HEK293T (cell line): ENCODE measurements around the gene PEX14.

Source experiments
- CTCF ChIA-PET: fragments of 350-600 bp; formaldehyde crosslinking; extraction: SDS; loops from one replicate; lab custom pipeline; 2021; ENCODE audit warnings: antibody characterized with exemption, inconsistent platforms; lab: Yijun Ruan, JAX
- POLR2A ChIA-PET: fragments of 350-600 bp; formaldehyde crosslinking; extraction: SDS; loops from one replicate; lab custom pipeline; 2020; ENCODE audit warnings: antibody characterized with exemption, inconsistent platforms; lab: Yijun Ruan, JAX
- DNase-seq: peaks from one replicate; pipeline ENCODE4 v3.0.0; 2012; ENCODE audit warnings: mixed read lengths; ENCODE audit errors: extremely low spot score
- ARNT ChIP-seq: fragments of 450-650 bp; IDR thresholded peaks from 2 replicates; pipeline ENCODE4 v1.6.1; 2017; ENCODE audit warnings: mild to moderate bottlenecking
- BHLHE40 ChIP-seq: fragments of 450-650 bp; IDR thresholded peaks from 2 replicates; pipeline ENCODE4 v1.6.1; 2016; ENCODE audit warnings: mild to moderate bottlenecking, moderate library complexity, borderline replicate concordance
- CTBP1 ChIP-seq: fragments of 450-650 bp; IDR thresholded peaks from 2 replicates; pipeline ENCODE4 v1.6.1; 2016; ENCODE audit warnings: borderline replicate concordance
- ELF4 ChIP-seq: fragments of 450-650 bp; IDR thresholded peaks from 2 replicates; pipeline ENCODE4 v1.6.1; 2017; ENCODE audit warnings: antibody characterized with exemption
- FOXA1 ChIP-seq: fragments of 450-650 bp; IDR thresholded peaks from 2 replicates; pipeline ENCODE4 v1.6.1; 2016; ENCODE audit warnings: mild to moderate bottlenecking
- FOXK2 ChIP-seq: fragments of 450-650 bp; IDR thresholded peaks from 2 replicates; pipeline ENCODE4 v1.6.1; 2016; ENCODE audit warnings: mild to moderate bottlenecking
- FOXM1 ChIP-seq: fragments of 450-650 bp; IDR thresholded peaks from 2 replicates; pipeline ENCODE4 v1.6.1; 2017; ENCODE audit warnings: mild to moderate bottlenecking, borderline replicate concordance
- HDGF ChIP-seq: fragments of 450-650 bp; IDR thresholded peaks from 2 replicates; pipeline ENCODE4 v1.6.1; 2017; ENCODE audit warnings: antibody characterized with exemption, borderline replicate concordance
- L3MBTL2 ChIP-seq: fragments of 450-650 bp; conservative IDR thresholded peaks from 2 replicates; pipeline ENCODE4 v1.6.1; 2016; ENCODE audit warnings: mild to moderate bottlenecking
- LEF1 ChIP-seq: fragments of 450-650 bp; IDR thresholded peaks from 2 replicates; pipeline ENCODE4 v1.6.1; 2017; ENCODE audit warnings: mild to moderate bottlenecking, borderline replicate concordance
- NFRKB ChIP-seq: fragments of 450-650 bp; IDR thresholded peaks from 2 replicates; pipeline ENCODE4 v1.6.1; 2016; ENCODE audit warnings: mild to moderate bottlenecking, moderate library complexity
- SP1 ChIP-seq: fragments of 450-650 bp; IDR thresholded peaks from 2 replicates; pipeline ENCODE4 v1.6.1; 2017
- SUZ12 ChIP-seq: fragments of 450-650 bp; IDR thresholded peaks from 2 replicates; pipeline ENCODE4 v1.6.1; 2016; ENCODE audit warnings: mild to moderate bottlenecking
- TARDBP ChIP-seq: fragments of 450-650 bp; IDR thresholded peaks from 2 replicates; pipeline ENCODE4 v1.6.1; 2016
- ZNF384 ChIP-seq: fragments of 450-650 bp; IDR thresholded peaks from 2 replicates; pipeline ENCODE4 v1.6.1; 2016
- TF ChIP-seq, protein P1 (sequence below): fragments of 450-650 bp; IDR thresholded peaks from 2 replicates; pipeline ENCODE4 v1.6.1; 2016

The PEX14 gene

DNA sequence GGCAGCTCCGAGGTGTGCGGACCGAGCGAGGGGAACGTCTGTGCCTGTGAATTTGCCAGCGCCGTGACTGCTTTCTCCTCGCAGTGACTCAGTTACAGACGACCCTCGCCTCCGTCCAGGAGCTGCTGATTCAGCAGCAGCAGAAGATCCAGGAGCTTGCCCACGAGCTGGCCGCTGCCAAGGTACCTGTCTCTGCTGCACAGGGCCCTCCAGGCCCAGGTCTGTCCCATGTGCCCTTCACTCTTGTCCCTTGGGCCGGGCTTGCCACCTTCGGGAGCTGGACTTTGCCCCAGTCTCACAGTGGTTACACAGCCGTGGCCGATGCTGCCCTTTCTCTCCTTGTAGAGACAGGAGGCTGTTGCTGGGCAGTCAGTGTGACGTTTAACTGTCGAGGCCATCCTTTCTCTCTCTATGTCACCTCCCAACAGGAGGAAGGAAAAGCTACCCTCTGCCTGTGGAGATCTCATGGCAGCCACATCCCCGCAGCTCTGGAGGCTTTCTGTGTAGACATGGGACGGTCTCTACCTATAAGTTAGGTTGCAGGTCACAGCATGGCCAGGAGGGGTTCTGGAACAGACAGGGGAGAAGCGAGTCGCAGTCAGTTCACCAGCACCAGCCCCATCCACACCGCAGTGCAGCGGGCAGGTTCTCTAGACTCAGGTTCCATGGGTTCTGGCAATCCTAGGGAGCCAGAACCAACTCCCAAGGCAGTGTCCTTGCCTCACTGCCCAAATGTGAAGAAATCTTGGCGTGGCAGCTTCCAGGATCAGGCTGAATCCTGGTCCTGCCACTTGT is 149.7 kb downstream of the PEX14 start:
- ChIA-PET CTCF (no interaction called here), POLR2A (no interaction called here)
- DNase-seq, result no peak
- TF ChIP-seq CTBP1 (no peak), BHLHE40 (no peak), NFRKB (no peak), SP1 (no peak), FOXM1 (no peak), ARNT (no peak), SUZ12 (no peak), ELF4 (no peak), TARDBP (no peak), HDGF (no peak), LEF1 (no peak), ZNF384 (no peak), FOXK2 (no peak)
- TF ChIP-seq, protein P1, sequence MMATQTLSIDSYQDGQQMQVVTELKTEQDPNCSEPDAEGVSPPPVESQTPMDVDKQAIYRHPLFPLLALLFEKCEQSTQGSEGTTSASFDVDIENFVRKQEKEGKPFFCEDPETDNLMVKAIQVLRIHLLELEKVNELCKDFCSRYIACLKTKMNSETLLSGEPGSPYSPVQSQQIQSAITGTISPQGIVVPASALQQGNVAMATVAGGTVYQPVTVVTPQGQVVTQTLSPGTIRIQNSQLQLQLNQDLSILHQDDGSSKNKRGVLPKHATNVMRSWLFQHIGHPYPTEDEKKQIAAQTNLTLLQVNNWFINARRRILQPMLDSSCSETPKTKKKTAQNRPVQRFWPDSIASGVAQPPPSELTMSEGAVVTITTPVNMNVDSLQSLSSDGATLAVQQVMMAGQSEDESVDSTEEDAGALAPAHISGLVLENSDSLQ, result no peak

DNA sequence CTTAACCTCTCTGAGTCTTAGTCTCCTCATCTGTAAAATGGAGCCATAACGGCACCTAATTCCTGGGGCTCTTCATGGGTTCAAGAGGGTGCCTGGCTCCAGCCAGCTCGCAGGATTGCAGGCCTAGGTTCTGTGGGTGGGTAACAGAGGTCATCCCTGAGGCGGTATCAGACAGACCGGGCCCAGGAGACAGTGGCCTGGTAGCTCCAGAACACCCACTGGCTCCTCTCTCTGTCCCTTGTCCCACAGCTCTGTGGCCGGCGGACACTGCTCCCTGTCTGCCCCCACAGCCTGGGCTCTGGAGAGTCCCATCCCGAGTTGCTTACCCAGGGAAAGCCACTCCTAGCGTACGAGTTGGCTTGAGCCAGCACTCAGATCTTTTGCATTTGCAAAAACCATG is 150.3 kb downstream of the PEX14 start:
- ChIA-PET POLR2A (no interaction called here), CTCF (no interaction called here)
- no peak for DNase-seq
- TF ChIP-seq NFRKB, result no peak
- TF ChIP-seq FOXA1, result no peak
- no peak for TF ChIP-seq BHLHE40
- no peak for TF ChIP-seq ZNF384
- TF ChIP-seq HDGF, result no peak
- no peak for TF ChIP-seq TARDBP
- no peak for TF ChIP-seq LEF1
- TF ChIP-seq L3MBTL2, result no peak
- TF ChIP-seq ELF4, result no peak
- TF ChIP-seq SUZ12, result no peak
- no peak for TF ChIP-seq CTBP1
- no peak for TF ChIP-seq FOXM1
- no peak for TF ChIP-seq SP1
- TF ChIP-seq, protein P1, result no peak
- TF ChIP-seq FOXK2, result no peak
- TF ChIP-seq ARNT, result no peak

DNA sequence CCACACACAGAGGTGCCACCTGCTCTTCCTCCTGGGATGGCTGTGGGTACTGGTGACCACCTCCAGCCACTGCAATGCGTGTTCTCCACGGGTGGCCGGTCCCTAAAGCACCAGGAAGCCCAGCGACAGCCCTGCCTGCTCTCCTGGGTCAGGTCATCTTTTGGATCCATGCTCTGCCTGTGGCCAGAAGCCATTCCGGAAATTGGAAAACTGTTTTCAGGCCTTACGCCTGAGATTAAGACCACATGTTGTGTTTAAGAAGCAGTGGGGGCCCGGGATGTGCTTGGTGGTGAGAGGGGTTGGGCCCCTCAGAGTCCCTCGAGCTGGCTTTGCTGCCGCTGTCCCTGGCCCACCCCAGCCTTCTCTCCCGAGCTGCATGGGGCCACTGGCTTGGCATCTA is 150.8 kb downstream of the PEX14 start:
- POLR2A ChIA-PET, result no interaction called here
- CTCF ChIA-PET, result no interaction called here
- DNase-seq, result no peak
- TF ChIP-seq, protein P1, result no peak
- TF ChIP-seq SP1, result no peak
- TF ChIP-seq HDGF, result no peak
- no peak for TF ChIP-seq ZNF384
- TF ChIP-seq ELF4, result no peak
- no peak for TF ChIP-seq LEF1
- TF ChIP-seq FOXA1, result no peak
- TF ChIP-seq L3MBTL2, result no peak
- no peak for TF ChIP-seq ARNT
- TF ChIP-seq SUZ12, result no peak
- TF ChIP-seq CTBP1, result no peak
- TF ChIP-seq FOXK2, result no peak
- TF ChIP-seq BHLHE40, result no peak
- TF ChIP-seq TARDBP, result no peak
- TF ChIP-seq NFRKB, result no peak
- no peak for TF ChIP-seq FOXM1

DNA sequence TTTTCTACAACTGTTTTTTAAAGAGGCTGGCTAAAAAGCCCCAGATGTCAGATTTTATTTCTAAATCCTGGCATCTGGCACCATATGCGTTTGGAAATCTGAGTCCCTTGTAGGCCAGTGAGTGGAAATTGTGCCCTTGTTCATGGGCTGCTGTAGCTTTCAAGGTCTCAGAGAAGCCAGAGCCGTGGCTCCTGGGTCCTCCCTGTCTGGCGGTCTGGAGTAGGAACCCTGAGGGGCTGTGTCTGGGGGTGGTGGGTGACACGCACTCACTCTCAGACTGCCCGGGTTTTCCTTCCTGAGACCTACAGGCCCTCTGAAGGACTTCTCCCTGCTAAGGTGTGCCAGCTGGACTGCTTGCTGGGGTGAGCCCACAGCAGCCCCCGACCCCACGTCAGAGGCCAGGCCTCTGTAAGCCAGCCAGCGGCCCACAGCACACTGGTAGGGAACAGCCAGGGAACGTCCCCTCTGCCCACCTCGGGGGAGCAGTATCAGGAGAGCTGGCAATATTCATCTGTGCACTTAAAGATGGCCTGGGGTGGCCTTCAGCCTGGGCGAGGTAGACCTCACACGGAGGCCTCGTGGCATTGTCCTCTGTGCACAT is 151.5 kb downstream of the PEX14 start:
- ChIA-PET POLR2A (no interaction called here), CTCF (no interaction called here)
- DNase-seq, result no peak
- TF ChIP-seq FOXA1 (no peak), LEF1 (no peak), BHLHE40 (no peak), FOXK2 (no peak), ZNF384 (no peak), ELF4 (no peak), HDGF (no peak), ARNT (no peak), SP1 (no peak), TARDBP (no peak), L3MBTL2 (no peak), NFRKB (no peak), CTBP1 (no peak), SUZ12 (no peak)
- TF ChIP-seq, protein P1, result no peak

DNA sequence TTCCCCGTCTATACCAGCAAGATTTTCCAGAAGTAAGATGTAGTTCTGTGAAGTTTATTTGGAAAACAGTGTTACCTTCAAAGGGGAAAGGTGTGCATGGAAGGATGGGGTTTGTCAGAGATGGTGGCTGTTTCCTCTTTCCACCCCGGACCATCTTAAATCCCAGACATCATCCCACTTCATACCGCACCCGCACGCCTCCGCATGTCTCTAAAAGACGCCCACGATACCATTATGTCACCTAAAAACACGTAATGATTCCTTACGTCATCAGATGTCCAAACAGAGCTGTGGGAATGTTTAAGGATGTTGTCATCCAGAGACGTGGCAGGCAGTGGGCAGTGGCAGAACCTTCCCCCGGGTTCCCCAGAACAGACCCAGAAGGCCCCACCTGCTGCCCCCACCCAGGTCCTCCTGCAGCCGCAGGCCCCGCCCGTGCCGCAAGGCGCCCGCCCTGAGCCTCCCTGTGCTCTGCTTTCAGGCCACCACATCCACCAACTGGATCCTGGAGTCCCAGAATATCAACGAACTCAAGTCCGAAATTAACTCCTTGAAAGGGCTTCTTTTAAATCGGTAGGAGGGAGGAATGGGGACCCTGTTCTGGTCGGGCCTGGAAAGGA is 152.2 kb downstream of the PEX14 start:
- ChIA-PET POLR2A (no interaction called here), CTCF (interaction anchor here (0.5 kb wide), 1 partner anchor 1159 kb away, joined by 4 read pairs; no protein-coding TSS in a partner anchor)
- no peak for DNase-seq
- TF ChIP-seq FOXA1 (no peak), HDGF (no peak), ELF4 (no peak)
